Activated CD4-positive, alpha-beta T cell treated with anti-CD3 and anti-CD28 coated beads for 48 hours (primary cell): ENCODE measurements around the gene LARGE1.

ENCODE experiments used
- DNase-seq: peaks from one replicate; pipeline ENCODE4 v3.0.0-alpha.2; 2020

The LARGE1 gene

DNA sequence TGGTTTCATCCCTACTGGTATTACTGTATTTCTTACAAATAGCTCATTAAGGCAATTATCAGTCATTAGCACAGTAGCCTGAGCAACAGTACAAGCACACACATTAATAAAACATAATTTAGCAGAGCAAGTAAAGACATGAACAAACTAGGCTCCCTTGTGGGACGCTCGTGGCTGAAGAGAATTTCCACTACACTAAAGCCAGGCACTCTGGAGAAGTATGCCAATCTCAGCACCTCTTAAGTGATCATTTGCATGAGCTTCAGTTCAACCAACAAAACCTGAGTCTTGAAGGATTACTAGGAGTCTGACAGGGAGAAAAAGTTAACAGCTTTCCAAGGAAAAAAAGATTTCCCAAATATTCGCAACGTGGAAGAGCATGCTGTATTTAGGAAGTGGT is 109.1 kb downstream of the LARGE1 start:
- no peak for DNase-seq

DNA sequence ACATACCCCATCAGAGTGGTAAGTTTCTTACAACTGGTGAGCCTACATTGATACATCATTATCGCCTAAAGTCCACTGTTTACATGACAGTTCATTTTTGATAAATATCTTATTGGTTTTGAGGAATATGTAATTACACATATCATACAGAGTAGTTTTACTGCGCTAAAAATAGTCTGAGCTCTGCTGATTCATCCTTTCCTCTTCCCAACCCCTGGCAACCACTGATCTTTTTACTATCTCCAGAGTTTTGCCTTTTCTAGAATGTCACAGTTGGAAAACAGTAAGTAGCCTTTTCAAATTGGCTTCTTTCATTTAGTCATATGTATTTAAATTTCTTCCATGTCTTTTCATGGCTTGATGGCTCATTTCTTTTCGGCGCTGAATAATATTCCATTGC is 112.8 kb downstream of the LARGE1 start:
- DNase-seq: no peak

DNA sequence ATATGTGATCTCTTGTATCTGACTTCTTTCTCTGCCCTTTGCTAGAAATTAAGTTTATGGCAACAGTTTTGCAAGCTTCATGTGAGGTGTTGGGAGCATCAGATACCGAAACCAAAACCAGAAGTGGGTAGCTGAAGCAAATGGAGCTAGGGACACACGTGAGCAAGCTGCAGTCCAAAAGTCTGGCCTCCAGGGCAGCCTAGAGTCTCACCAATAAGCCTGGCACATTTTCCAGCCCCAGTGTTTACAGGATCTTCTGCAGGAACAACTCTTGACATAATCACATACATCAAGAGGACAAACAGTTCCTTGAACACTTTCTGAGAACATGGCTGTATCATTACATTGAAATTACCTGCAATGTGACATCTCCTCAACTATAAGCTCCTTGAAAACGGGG is 114.1 kb downstream of the LARGE1 start:
- no peak for DNase-seq

DNA sequence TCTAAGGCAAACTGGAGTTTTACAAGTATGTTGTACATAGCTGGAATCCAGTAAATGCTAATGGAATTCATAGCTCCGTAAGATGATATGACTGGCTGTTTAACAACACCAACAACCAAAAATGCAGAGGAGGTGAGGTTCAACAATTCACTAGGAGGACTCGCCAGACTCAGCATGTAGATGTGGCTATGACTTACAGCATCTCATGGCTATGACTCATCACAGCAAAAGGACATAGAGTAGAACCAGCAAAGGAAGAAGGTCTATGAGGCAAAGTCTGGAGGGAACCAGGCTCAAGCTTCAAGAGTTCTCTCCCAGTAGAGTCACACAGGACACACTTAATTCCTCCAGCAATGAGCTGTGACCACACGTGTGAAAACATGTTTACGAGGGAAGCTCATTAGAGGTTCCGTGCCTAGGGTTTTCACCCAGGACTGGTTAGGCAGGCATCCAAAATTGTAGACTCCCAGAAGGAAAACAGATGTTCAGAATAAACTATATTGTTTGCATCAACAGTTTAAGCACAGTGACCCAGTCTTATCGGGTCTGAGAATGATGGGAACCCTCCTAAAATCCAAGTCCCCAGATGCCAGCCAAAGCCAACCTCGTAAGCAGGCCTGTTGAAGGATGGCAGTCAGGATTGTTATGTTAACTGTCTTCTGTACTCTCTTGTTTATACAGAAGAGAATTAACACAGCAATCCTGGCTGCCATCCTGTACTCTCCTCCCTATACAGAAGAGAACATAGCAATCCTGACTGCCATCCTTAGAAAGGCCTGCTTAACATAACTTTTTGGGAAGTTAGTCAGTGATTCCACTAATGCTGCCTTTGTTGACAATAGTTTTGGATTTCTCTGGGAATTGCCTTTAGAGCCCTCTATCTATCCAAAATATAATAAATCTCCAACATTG is 116.6 kb downstream of the LARGE1 start:
- no peak for DNase-seq

DNA sequence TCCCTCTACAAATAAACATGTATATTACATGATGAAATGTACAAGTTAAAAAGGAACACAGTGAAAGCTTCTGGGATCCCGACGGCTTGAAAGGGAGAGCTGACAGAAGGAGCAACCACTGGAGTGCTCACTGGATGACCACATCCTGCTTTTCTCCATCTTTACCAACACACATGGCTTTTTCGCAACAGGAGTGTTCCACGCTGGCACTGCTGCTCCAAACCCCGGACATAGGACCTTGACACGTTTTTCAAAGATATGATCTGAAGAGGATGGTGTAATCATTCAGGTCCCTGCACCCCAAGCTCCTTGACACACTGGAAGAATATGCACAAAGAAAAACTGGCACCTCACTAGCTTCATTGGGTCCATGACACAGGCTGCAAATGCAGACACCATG is 121.9 kb downstream of the LARGE1 start:
- no peak for DNase-seq

DNA sequence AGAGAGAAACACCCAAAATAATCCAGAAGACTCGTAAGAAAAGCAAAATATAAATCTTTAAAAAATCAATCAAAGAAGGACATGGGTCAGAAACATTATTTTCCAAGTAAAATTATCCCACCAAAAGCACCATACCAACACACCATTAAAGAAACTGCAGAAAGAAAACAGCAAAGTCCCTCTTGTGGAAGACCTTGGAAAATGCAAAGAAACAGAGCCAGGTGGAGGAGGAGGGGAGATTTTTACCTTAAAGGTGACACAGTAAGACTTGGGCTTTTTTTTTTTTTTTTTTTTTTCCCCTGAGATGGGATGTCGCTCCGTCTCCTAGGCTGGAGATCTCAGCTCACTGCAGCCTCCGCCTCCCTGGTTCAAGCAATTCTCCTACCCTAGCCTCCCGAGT is 123.8 kb downstream of the LARGE1 start:
- DNase-seq: no peak

DNA sequence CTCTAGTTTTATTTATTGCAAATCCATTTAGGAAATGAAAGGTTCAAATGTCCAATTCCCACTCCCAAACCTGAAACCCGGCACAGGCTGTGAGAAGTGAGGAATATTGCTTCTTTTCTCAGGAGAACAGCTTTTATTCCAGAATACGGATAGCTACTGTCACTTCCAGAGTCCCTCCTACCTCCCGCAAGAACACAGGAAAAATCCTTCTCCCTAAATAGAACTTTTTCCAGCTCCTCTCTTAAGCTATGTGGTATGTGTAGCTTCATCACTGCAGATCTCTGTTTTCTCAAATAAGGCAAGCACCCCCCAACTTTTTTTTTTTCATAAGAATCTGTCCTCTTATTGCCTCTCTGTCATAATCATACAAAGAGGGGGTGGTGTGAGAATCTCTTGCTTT is 126.8 kb downstream of the LARGE1 start:
- DNase-seq: no peak

DNA sequence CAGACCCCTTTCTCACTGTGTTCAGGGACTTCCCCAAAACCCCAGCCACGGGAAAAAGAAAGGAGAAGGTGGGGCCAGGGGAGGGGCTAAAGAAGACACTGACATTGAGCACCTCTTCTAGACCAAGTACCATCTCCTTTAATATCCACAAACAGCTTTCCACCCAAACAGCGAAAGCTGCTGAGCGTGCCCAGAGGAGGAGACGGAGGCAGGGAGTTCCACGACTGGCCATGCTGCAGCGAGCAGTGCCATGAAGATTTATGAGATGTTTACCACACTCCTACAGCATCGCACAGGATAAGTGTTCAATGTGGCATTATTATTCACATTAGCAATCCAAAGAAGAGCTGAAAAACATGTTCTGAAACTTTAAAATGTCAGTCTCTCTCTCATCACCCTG is 127.4 kb downstream of the LARGE1 start:
- no peak for DNase-seq

DNA sequence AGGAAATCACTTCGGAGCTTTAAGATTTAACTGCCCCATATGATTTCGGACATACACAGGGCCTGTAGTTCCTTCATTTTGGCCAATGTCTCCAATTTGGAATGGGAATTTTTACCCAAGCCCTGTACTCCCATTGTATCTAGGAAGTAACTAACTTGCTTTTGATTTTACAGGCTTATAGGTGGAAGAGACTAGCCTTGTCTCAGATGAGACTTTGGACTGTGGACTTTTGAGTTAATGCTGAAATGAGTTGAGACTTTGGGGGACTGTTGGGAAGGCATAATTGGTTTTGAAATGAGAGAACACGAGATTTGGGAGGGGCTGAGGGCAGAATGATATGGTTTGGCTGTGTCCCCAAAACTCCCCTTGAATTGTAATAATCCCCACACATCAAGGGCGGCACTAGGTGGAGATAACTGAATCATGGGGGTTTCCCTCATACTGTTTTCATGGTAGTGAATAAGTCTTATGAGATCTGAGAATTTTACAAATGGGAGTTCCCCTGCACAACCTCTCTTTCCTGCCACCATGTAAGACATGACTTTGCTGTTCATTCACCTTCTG is 130.5 kb downstream of the LARGE1 start:
- no peak for DNase-seq

DNA sequence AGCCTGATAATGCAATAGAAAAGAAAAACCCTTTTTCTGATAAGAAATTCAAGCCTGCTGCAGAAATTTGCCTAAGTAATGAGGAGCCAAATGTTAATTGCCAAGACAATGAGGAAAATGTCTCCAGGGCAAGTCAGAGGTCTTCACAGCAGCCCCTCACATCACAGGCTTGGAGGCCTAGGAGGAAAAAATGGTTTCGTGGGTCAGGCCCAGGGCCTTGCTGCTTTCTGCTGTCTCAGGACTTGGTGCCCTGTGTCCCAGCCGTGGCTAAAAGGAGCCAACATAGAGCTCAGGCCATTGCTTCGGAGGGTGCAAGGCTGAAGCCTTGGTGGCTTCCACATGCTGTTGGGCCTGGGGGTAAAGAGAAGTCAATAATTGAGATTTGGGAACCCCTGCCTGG is 131.3 kb downstream of the LARGE1 start:
- DNase-seq: no peak

DNA sequence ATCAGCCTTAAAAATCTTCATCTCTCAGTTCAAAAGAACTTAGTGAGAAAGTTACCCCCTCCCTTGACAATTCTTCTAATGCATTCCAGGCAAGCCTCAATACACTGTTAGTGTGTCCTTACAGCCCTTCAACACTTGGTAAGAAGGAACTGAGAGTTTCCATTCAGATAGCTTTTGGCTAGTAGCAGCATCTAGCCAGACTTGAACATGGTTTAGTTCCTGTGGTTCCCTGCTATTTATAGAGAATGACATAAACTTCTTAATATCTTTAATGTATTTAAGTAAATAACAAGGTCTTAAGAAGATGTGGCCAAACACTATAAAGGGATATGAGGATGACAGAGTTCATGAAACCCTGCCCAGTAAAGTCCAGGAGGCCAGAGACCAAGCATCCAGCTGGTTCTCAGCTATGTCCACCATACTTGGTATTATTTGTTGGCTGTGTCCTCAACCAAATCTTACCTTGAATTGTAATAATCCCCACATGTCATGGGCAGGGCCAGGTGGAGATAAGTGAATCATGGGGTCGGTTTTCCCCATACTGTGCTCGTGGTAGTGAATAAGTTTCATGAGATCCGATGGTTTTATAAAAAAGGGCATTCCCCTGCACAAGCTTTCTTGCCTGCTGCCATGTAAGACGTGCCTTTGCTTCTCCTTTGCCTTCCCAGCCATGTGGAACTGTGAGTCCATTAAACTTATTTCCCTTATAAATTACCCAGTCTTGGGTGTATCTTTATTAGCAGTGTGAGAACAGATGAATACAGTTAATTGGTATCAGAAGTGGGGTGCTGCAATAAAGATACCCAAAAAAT is 132.4 kb downstream of the LARGE1 start:
- no peak for DNase-seq

DNA sequence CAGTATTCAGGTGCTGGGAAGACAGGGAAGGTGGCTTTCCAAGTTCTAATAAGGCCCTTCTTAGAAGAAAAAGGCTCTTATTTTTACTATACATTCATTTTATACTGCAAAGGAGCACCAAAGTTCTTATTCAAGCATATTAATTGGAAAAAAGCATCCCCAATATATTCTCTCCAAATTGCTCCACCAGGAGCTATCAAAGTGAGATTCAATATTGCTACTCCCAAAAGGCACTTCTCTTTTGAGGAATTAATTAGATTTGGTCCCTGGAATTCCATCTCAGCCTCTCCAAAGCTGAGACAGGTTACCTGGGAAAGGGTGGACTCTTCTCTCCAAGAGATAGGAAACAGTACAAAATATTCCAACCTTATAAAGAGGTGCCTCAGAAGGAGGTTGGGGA is 134.1 kb downstream of the LARGE1 start:
- no peak for DNase-seq

DNA sequence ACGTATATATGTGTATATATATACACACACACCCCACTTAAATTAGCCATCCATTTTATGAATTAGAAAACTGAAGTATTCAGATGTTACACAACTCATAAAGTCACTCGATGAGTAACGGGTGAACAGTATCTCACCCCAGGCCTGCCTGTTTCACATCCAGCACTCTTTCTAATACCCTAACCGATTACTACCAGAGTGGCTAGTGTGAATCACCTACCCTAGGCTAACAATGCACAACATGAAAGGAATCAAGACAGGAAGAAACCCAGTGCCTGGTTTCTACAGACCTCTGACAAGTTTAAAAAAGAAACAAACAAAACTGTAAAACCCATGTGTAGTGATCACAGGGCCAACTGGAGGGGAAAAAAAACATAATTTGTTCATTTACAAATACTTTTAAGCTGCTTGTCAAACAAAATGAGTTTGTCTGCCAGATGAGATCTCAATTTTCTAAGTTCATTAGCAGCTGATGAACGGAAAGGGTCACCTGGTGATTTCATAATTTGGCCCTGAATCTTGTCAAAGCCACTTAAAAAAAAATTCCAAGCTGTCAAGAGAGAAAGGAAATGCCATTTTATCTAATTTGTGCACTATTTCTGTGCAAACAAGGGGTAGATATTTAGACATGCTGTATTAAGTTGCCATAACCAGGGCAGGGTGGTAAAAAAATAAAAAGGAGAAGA is 134.8 kb downstream of the LARGE1 start:
- DNase-seq: peak; percentile 4

DNA sequence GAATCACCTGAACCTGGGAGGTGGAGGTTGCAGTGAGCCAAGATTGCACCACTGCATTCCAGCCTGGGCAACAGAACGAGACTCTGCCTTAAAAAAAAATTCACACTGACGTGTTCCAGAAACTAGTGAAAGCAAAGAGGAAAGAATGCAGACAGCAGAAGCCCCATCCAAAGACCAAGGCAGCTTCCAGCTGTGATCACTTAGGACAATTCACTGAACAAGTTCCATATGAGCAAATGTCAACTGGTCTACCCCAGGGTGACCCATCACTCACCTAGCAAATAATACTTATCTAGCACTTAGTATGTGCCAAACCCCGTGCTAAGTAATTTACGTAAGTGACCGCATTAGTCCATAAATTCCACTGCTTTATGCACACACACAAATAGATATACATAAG is 138.9 kb downstream of the LARGE1 start:
- no peak for DNase-seq

DNA sequence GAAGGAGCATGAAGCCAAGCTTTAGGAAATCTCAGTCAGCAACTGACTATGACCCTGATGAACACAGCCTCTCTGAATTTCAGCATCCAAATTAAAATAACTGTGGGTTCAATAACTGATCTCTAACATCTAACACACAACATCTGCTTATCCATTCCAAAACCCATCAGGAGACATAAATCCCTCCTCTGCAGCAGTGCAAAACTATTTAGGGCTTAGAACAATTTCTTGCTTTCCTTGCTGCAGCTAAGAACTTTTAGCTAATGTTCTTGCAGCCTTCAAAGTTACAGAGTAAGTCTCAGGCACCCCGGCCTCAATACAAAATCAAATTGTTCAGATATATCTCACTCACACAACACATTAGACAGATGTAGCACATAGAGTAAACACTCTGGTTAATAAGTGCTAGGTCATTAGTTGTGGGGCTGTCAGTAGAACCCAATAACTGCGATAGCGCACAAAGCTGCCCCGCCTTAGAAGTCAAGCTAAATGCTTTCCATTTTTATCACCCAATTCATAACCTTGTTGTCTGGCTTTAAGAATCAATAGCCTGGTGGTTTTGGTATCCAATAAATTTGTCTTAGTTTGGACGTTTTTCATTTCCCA is 139.6 kb downstream of the LARGE1 start:
- DNase-seq: no peak

DNA sequence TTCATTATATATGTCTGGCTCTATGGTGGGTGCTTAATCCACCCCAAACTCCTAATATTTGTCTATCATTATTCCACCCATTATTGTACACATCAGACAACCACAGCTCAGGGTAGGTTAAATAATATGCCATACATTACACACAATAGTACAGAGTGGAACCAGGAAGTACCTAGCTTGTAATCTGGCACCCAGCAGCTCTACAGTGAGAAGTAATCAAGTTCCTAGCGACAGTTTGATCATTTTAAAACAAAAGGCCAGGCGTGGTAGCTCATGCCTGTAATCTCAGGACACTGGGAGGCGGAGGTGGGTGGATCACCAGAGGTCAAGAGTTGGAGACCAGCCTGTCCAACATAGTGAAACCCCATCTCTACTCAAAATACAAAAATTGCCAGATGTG is 141.0 kb downstream of the LARGE1 start:
- DNase-seq: no peak

DNA sequence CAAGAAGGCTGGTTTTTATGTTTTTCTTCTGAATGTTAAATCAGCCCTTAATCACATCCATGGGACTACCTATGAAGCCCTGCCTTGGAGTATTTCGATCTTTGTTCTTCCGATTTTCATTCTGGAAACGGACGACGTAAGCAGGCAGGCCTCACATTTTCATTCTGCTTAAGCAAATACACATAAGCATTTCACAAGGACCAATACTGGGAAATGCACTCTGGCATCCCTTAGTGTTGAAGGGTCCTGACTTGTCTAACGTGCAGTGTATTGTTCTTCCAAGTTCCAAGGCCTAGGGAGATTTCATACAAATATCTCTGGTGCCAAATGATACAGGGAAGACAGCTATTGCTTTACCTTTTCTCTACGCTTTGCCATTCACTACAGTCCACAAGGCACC is 143.8 kb downstream of the LARGE1 start:
- no peak for DNase-seq

DNA sequence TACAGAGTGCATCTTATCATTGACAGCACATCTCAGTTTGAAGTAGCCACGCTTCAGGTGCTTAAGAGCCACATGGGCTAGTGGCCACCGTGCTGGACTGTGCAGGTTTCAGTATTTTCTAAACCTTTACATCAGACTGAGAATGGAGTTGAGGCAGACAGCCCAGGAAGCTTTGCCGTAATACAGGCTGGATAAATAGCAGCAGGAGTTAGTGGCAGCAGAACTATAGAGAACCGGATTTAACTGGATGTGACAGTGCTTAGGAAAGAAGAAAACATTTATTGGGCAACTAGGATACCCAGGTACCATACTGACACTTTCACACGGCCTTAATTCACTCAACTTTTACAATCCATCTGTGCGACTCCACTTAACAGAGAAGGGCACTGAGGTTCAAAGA is 145.5 kb downstream of the LARGE1 start:
- no peak for DNase-seq

DNA sequence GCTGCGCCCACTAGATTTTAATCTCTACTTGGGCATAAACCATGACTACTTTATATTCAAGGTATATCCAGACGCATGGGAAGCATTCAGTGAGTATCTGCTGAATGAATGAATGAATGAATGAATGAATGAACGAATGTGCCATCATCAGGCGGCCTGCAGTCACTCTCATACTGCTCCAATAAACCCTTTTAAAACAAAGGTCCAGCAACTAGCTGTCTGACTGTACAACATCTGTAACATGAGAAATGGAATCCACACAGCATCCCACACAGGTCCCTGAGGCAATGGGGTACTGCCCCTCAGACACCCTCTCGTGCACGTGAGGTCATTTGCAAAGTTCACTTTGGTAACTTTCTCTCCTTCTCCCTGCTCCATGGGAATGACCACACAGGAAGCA is 147.5 kb downstream of the LARGE1 start:
- no peak for DNase-seq

DNA sequence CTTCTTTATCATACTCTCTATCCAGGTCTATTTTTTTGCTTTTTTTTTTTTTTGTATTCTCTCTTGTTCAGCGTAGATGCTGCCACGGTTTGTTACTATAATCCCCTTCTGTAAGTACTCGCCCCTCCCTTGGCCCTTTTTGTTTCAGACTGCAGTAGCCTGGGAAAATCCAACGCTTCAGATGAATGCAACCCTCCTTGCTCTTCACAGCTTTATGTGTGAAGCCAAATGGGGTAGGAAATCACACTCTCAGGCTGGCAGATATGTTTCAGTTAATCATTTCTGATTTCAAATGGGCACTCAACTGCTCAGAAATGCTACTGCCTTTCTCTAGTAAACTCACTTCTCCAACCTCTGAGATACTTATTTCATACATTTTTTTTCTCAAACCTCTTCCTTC is 149.1 kb downstream of the LARGE1 start:
- no peak for DNase-seq

DNA sequence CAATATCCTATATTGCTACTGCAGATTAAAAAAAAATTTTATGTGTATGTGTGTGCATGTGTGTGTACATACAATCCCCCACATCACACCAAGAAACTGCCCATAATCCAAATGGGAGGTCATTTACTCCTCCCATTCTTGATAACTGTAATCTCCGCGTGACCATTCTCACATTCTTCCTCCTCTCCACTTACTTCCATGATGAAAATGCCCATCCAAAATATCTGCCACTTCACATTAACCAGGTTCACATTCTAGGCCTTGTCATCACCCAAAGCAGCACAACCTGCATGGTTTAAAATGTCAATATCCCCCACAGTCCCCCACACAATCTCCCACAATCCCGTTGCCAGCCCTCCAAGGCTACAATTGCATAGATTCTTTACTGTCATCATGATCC is 149.6 kb downstream of the LARGE1 start:
- DNase-seq: no peak

DNA sequence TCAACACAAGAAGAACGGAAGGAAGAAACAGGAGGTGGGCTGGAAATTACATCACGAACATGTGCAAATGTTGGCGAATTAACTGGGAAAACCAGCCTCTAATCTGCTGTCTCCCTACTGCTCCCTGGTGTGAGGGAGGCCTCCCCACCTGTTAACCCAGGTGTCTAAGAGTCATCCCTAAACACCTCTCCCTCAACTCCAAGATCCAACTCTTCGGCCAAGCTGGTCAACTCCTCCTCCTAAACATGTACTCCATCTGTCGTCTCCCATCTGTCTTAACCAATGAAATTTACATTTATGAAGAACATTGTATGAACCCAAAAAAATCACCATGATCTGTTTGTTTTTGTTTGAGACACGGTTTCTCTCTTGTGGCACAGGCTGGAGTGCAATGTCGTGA is 154.2 kb downstream of the LARGE1 start:
- DNase-seq: no peak

DNA sequence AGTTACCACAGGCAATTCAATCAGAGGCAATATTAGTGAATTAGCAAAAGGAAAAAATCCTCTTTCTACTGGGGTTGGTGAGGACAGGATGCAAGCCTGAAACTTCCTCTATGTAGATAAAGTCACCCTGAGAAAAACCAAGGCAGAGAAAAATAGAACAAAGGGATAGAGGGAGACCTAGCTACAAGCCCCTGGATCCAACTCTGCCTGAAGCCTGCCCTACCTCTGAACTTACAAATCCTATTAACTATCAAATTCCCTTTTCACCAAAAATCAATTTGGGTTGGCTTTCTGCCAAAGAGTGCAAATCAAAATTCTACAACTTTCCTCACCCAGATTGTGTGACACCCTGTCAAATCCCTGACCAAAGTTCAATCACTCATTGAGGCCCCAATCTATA is 161.3 kb downstream of the LARGE1 start:
- no peak for DNase-seq
